A549 treated with GW870086 at 1 μM for 4 hours (cell line): ENCODE measurements around the gene MAGED1. TPM values are rescaled to one million over a fixed set of nuclear protein-coding genes. Genes with fewer than 3 reads are reported as not detected.

Experiments
- total RNA-seq: library from RNA; stranded (reverse); fragments of 200-300 nt; extraction: Qiagen RNA extraction; gene quantifications from 5 replicates; pipeline ENCODE4 v1.2.3, GENCODE V29; 2022; ENCODE audit warnings: low read depth

MAGED1 gene, protein sequence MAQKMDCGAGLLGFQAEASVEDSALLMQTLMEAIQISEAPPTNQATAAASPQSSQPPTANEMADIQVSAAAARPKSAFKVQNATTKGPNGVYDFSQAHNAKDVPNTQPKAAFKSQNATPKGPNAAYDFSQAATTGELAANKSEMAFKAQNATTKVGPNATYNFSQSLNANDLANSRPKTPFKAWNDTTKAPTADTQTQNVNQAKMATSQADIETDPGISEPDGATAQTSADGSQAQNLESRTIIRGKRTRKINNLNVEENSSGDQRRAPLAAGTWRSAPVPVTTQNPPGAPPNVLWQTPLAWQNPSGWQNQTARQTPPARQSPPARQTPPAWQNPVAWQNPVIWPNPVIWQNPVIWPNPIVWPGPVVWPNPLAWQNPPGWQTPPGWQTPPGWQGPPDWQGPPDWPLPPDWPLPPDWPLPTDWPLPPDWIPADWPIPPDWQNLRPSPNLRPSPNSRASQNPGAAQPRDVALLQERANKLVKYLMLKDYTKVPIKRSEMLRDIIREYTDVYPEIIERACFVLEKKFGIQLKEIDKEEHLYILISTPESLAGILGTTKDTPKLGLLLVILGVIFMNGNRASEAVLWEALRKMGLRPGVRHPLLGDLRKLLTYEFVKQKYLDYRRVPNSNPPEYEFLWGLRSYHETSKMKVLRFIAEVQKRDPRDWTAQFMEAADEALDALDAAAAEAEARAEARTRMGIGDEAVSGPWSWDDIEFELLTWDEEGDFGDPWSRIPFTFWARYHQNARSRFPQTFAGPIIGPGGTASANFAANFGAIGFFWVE
- total RNA-seq: 69.6 to 85.3 TPM (median 80.4 TPM) in 5 replicates

DNA sequence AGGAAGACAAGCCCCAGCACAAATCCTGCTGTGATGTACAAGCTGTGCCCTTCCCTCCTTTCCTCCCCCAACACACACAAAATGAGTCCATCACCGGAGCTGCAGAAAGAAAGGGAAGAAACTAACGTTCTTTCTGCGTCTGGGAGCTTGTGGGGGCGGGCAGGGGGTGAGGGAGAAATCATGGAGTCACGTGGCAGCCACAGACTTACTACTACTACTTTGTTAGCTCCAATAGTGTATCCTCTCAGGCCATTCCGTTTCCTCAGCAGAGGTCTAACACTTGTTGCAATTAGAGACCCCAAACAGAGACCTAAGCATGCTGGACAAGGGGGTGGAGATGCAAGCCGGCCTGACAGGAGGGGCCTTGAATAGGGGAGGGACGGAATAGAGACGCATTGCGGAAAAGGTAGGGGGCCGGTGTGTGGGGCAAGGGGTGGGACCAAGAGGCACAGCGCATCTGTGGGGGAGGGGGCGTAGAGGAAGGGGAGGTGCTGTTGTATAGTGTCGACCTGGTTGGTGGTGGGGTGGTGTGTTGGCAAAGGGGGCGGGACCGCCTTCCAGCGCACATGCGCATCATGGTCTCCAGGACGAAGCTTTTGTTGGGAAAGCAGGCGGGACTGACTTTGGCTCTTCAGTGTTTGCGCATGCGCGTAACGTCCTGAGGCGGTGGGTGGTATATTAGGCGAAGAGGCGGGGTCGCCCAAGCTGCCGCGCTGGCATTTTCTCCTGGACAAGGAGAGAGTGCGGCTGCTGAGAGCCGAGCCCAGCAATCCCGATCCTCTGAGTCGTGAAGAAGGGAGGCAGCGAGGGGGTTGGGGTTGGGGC is at the start of gene MAGED1:
MAGED1 (plus strand) TSS at position 703 of the 825 bp plus-strand sequence. CDS start 682 bp downstream, outside the sequence.

Other genes starting within 250 kb of the MAGED1 start
- gene CENPVL2, start 210.8 kb upstream of the MAGED1 start, total RNA-seq: not detected in 5 replicates
- gene CENPVL1, start 183.1 kb upstream of the MAGED1 start, total RNA-seq: not detected in 5 replicates
- 7.2 to 9.7 TPM (median 8.7 TPM) in 5 replicates for gene GSPT2, start 150.2 kb upstream of the MAGED1 start, total RNA-seq
- gene MAGED4B, start 175.6 kb downstream of the MAGED1 start, total RNA-seq: 7.4 to 18.5 TPM (median 12.2 TPM) in 5 replicates